Mammary epithelial cell (primary cell): ENCODE measurements around the gene VASH2.

Experiments used
- EZH2 ChIP-seq: IDR thresholded peaks from 2 replicates; pipeline ENCODE4 v1.6.1; 2012; ENCODE audit warnings: low read length, inconsistent platforms, borderline replicate concordance
- TF ChIP-seq, protein P1 (sequence below), 2 donors: IDR thresholded peaks in 1 of 2; conservative IDR thresholded peaks in 1 of 2; 2 replicates each; pipeline ENCODE4 v1.5.1; 2011 to 2012; ENCODE audit warnings: inconsistent platforms in 2 of 2, low read length in 2 of 2, mild to moderate bottlenecking in 2 of 2, control low read depth in 1 of 2, low read depth in 1 of 2; ENCODE audit not compliant: insufficient read depth in 1 of 2; ENCODE audit errors: extremely low read depth in 1 of 2

DNA sequence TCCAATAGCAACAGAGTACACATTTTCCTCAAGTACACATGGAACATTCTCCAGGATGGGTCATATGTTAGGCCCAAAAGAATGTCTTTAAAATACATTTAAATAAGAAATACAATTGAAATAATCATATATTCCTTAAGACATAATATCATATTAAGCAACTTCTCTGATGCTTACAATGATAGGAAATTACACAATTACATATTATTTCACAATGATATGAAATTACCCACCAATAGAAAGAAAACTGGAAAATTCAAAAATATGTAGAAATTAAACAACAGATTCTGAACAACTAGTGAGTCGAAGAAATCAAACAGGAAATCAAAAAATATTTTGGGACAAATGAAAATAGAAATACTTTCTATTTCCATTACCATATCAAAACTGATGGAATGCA lies 46.7 kb upstream of the VASH2 start:
- TF ChIP-seq, protein P1, sequence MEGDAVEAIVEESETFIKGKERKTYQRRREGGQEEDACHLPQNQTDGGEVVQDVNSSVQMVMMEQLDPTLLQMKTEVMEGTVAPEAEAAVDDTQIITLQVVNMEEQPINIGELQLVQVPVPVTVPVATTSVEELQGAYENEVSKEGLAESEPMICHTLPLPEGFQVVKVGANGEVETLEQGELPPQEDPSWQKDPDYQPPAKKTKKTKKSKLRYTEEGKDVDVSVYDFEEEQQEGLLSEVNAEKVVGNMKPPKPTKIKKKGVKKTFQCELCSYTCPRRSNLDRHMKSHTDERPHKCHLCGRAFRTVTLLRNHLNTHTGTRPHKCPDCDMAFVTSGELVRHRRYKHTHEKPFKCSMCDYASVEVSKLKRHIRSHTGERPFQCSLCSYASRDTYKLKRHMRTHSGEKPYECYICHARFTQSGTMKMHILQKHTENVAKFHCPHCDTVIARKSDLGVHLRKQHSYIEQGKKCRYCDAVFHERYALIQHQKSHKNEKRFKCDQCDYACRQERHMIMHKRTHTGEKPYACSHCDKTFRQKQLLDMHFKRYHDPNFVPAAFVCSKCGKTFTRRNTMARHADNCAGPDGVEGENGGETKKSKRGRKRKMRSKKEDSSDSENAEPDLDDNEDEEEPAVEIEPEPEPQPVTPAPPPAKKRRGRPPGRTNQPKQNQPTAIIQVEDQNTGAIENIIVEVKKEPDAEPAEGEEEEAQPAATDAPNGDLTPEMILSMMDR (conservative IDR thresholded peaks at IDR 0.05 in 1 of 2, IDR thresholded peaks at IDR 0.05 in 1 of 2; ENCODE audit: extremely low read depth in 1 of 2, insufficient read depth in 1 of 2, low read depth in 1 of 2, low read length in 2 of 2), result no peak
- no peak for TF ChIP-seq EZH2
